ENCODE results near the gene PDIK1L. TPM values are rescaled to one million over a fixed set of nuclear protein-coding genes. Genes with fewer than 3 reads are reported as not detected.
A peak's percentile ranks its signal among the peaks of the same experiment; 100 is the strongest.

The PDIK1L gene
- total and polyA plus RNA-seq, 4 experiments from 2014 or later: 5.5 to 25.0 (median 14.4) TPM

GRCh38 chr1:26122988-26123973 is 11.7 kb downstream of the PDIK1L start:
- Mint-ChIP-seq H3K36me3 (peaks cover 5 to 39% of the 10 kb centered on the region in 2 donors), H3K27me3 (no peaks in the 10 kb centered on the region), H3K9me3 (no peaks in the 10 kb centered on the region), H3K27ac (peak overlapping the region; percentile 37 to 88 (median 66)), H3K4me1 (peaks cover 33 to 52% (median 41%) of the 10 kb centered on the region in 4 donors), H3K4me3 (peak overlapping the region in 5 of 8 donors; percentile 2 to 60 (median 9))
- POLR2A ChIA-PET (ENCODE audit: partially characterized antibody): interaction anchor here (1.2 to 9.5 kb wide), 5 partner anchors 11 to 309 kb away, joined by 3 to 189 read pairs (median 4); partner anchors contain the start of genes DHDDS and PDIK1L
- DNase-seq: peak in 2 of 5 donors; percentile 16 to 30
- Histone ChIP-seq H3K9me3 (ENCODE audit: control insufficient read depth in 1 of 2, low read length in 2 of 2) (no peaks in the 10 kb centered on the region), H3K27me3 (ENCODE audit: insufficient read depth, low read length) (no peaks in the 10 kb centered on the region), H3K36me3 (ENCODE audit: insufficient read depth, low read length) (peaks cover 11% of the 10 kb centered on the region), H3K4me3 (ENCODE audit: low read length in 2 of 2) (no peak overlapping the region), H3K27ac (ENCODE audit: low read depth, low read length) (no peak overlapping the region), H3K4me1 (ENCODE audit: insufficient read depth, low read length) (peaks cover 58% of the 10 kb centered on the region)
- CTCF ChIA-PET (ENCODE audit: partially characterized antibody): interaction anchor here (0.9 to 11.2 kb wide), 9 partner anchors 8 to 126 kb away, joined by 3 to 199 read pairs (median 4); partner anchors contain the start of genes CEP85, PAFAH2, PDIK1L and ZNF593
- intact Hi-C loops (cut with micrococcal nuclease): loop anchor here (10.0 kb wide), 1 partner anchor 878 kb away; the partner anchor contains the start of gene RSRP1

GRCh38 chr1:26124418-26125331 is 13.1 kb downstream of the PDIK1L start:
- Mint-ChIP-seq H3K27ac (peak overlapping the region; percentile 49 to 84 (median 78)), H3K4me3 (peak overlapping the region in 4 of 8 donors; percentile 4 to 56 (median 40)), H3K4me1 (peaks cover 36 to 56% (median 44%) of the 10 kb centered on the region in 4 donors), H3K36me3 (peaks cover 0 to 25% of the 10 kb centered on the region in 2 donors), H3K9me3 (no peaks in the 10 kb centered on the region), H3K27me3 (no peaks in the 10 kb centered on the region)
- Histone ChIP-seq H3K27me3 (ENCODE audit: insufficient read depth, low read length) (no peaks in the 10 kb centered on the region), H3K4me3 (ENCODE audit: low read length in 2 of 2) (no peak overlapping the region), H3K9me3 (ENCODE audit: control insufficient read depth in 1 of 2, low read length in 2 of 2) (no peaks in the 10 kb centered on the region), H3K27ac (ENCODE audit: low read depth, low read length) (peak overlapping the region; percentile 55), H3K36me3 (ENCODE audit: insufficient read depth, low read length) (no peaks in the 10 kb centered on the region), H3K4me1 (ENCODE audit: insufficient read depth, low read length) (peaks cover 63% of the 10 kb centered on the region)
- no peak for DNase-seq
- CTCF ChIA-PET (ENCODE audit: partially characterized antibody): interaction anchor here (1.0 to 11.2 kb wide), 7 partner anchors 9 to 110 kb away, joined by 3 to 199 read pairs (median 7); partner anchors contain the start of genes CEP85, PDIK1L and ZNF593
- POLR2A ChIA-PET (ENCODE audit: partially characterized antibody): interaction anchor here (9.5 kb wide), 1 partner anchor 13 kb away, joined by 189 read pairs; the partner anchor contains the start of gene PDIK1L
- intact Hi-C loops (cut with micrococcal nuclease): loop anchor here (10.0 kb wide), 1 partner anchor 880 kb away; the partner anchor contains the start of gene RSRP1

GRCh38 chr1:26125382-26125781 is 13.8 kb downstream of the PDIK1L start:
- peak overlapping the region; percentile 55 for H3K27ac ChIP-seq (ENCODE audit: low read depth, low read length)
- Mint-ChIP-seq H3K9me3 (no peaks in the 10 kb centered on the region), H3K4me3 (peak overlapping the region in 1 of 8 donors; percentile 56), H3K4me1 (peaks cover 32 to 51% (median 42%) of the 10 kb centered on the region in 4 donors), H3K36me3 (peaks cover 0 to 21% of the 10 kb centered on the region in 2 donors), H3K27ac (peak overlapping the region in 5 of 7 donors; percentile 78 to 99 (median 92)), H3K27me3 (no peaks in the 10 kb centered on the region)
- H3K4me3 ChIP-seq (ENCODE audit: low read length in 2 of 2): no peak overlapping the region
- H3K27me3 ChIP-seq (ENCODE audit: insufficient read depth, low read length): no peaks in the 10 kb centered on the region
- H3K4me1 ChIP-seq (ENCODE audit: insufficient read depth, low read length): peaks cover 63% of the 10 kb centered on the region
- no peak for DNase-seq
- H3K9me3 ChIP-seq (ENCODE audit: control insufficient read depth in 1 of 2, low read length in 2 of 2): no peaks in the 10 kb centered on the region
- intact Hi-C loops (cut with micrococcal nuclease): loop anchor here (10.0 kb wide), 1 partner anchor 881 kb away; the partner anchor contains the start of gene RSRP1
- no peaks in the 10 kb centered on the region for H3K36me3 ChIP-seq (ENCODE audit: insufficient read depth, low read length)
- POLR2A ChIA-PET (ENCODE audit: partially characterized antibody): interaction anchor here (1.1 to 9.5 kb wide), 4 partner anchors 7 to 163 kb away, joined by 3 to 189 read pairs (median 28); partner anchors contain the start of gene PDIK1L
- CTCF ChIA-PET (ENCODE audit: partially characterized antibody): interaction anchor here (1.0 to 11.2 kb wide), 3 partner anchors 10 to 26 kb away, joined by 3 to 199 read pairs (median 10); no protein-coding TSS in a partner anchor

- Mint-ChIP-seq H3K4me1 (peaks cover 32 to 51% (median 42%) of the 10 kb centered on the region in 4 donors), H3K36me3 (peaks cover 0 to 21% of the 10 kb centered on the region in 2 donors), H3K27me3 (no peaks in the 10 kb centered on the region), H3K4me3 (peak overlapping the region; percentile 79 to 92 (median 86)), H3K9me3 (no peaks in the 10 kb centered on the region), H3K27ac (peak overlapping the region; percentile 83 to 99 (median 96))
- H3K4me3 ChIP-seq (ENCODE audit: low read length in 2 of 2): peak overlapping the region in 1 of 2 donors; percentile 14
- H3K27me3 ChIP-seq (ENCODE audit: insufficient read depth, low read length): no peaks in the 10 kb centered on the region
- POLR2A ChIA-PET (ENCODE audit: partially characterized antibody): interaction anchor here (0.6 to 9.5 kb wide), 19 partner anchors 8 to 774 kb away, joined by 3 to 189 read pairs (median 5); partner anchors contain the start of genes CEP85, GPATCH3, MAN1C1 and PDIK1L
- CTCF ChIA-PET (ENCODE audit: partially characterized antibody): interaction anchor here (1.3 to 11.2 kb wide), 9 partner anchors 11 to 291 kb away, joined by 3 to 199 read pairs (median 7); partner anchors contain the start of genes PDIK1L and ZNF593
- H3K4me1 ChIP-seq (ENCODE audit: insufficient read depth, low read length): peaks cover 63% of the 10 kb centered on the region
- peak overlapping the region; percentile 55 for H3K27ac ChIP-seq (ENCODE audit: low read depth, low read length)
- DNase-seq: no peak
- H3K36me3 ChIP-seq (ENCODE audit: insufficient read depth, low read length): no peaks in the 10 kb centered on the region
- intact Hi-C loops (cut with micrococcal nuclease): loop anchor here (1.0 to 10.0 kb wide), 3 partner anchors 15 to 881 kb away; partner anchors contain the start of genes PDIK1L and RSRP1
- no peaks in the 10 kb centered on the region for H3K9me3 ChIP-seq (ENCODE audit: control insufficient read depth in 1 of 2, low read length in 2 of 2)
These were observed 14.3 kb downstream of the PDIK1L start for GRCh38 chr1:26125946-26126320.

GRCh38 chr1:26126321-26127084 is 14.9 kb downstream of the PDIK1L start:
- Histone ChIP-seq H3K27me3 (ENCODE audit: insufficient read depth, low read length) (no peaks in the 10 kb centered on the region), H3K4me3 (ENCODE audit: low read length in 2 of 2) (peak overlapping the region in 1 of 2 donors; percentile 47), H3K9me3 (ENCODE audit: control insufficient read depth in 1 of 2, low read length in 2 of 2) (no peaks in the 10 kb centered on the region), H3K36me3 (ENCODE audit: insufficient read depth, low read length) (no peaks in the 10 kb centered on the region), H3K27ac (ENCODE audit: low read depth, low read length) (peak overlapping the region; percentile 55), H3K4me1 (ENCODE audit: insufficient read depth, low read length) (peaks cover 63% of the 10 kb centered on the region)
- ChIA-PET CTCF (ENCODE audit: partially characterized antibody) (interaction anchor here (1.0 to 11.2 kb wide), 13 partner anchors 11 to 291 kb away, joined by 3 to 199 read pairs (median 4); partner anchors contain the start of genes CEP85, PDIK1L and ZNF593), POLR2A (ENCODE audit: partially characterized antibody) (interaction anchor here (0.6 to 9.5 kb wide), 24 partner anchors 9 to 1867 kb away, joined by 3 to 189 read pairs (median 4); partner anchors contain the start of genes CD52, CEP85, DHDDS and GPATCH3)
- H3K4me3 Mint-ChIP-seq: peak overlapping the region; percentile 79 to 92 (median 86)
- H3K36me3 Mint-ChIP-seq: peaks cover 0 to 19% of the 10 kb centered on the region in 2 donors
- no peaks in the 10 kb centered on the region for H3K27me3 Mint-ChIP-seq
- intact Hi-C loops (cut with micrococcal nuclease): loop anchor here (1.0 to 10.0 kb wide), 3 partner anchors 15 to 882 kb away; partner anchors contain the start of genes PDIK1L and RSRP1
- peak overlapping the region; percentile 83 to 99 (median 96) for H3K27ac Mint-ChIP-seq
- peak; percentile 86 to 94 (median 90) for DNase-seq
- H3K9me3 Mint-ChIP-seq: no peaks in the 10 kb centered on the region
- peaks cover 32 to 51% (median 42%) of the 10 kb centered on the region in 4 donors for H3K4me1 Mint-ChIP-seq
